A549 (cell line): ENCODE data around the gene RAD51. TPM values are rescaled to one million over a fixed set of nuclear protein-coding genes. Genes with fewer than 3 reads are reported as not detected.

Experiments used
- ATAC-seq, 2 experiments: fragments of 200-7000 bp in 1 of 2; fragments of >200 bp in 1 of 2; cut with Nextera tagmentation in 1 of 2; cut with Tn5 transposase in 1 of 2; 3 replicates each; pipeline versions ENCODE4 v1.8.0 to v1.9.1; 2018 to 2020; ENCODE audit warnings: mild to moderate bottlenecking in 1 of 2, moderate library complexity in 1 of 2
- CTCF ChIA-PET: fragments of 300-600 bp; sonication (Branson Sonifier 250); formaldehyde crosslinking; extraction: SDS; loops from one replicate; lab custom pipeline; 2021; ENCODE audit warnings: antibody characterized with exemption, inconsistent platforms; lab: Yijun Ruan, JAX
- POLR2A ChIA-PET: fragments of 350-600 bp; formaldehyde crosslinking; extraction: SDS; loops from one replicate; lab custom pipeline; 2021; ENCODE audit warnings: antibody characterized with exemption, inconsistent platforms; lab: Yijun Ruan, JAX
- DNase-seq, 2 experiments: peaks; one replicate each; pipeline versions ENCODE4 v3.0.0 to v3.0.0-alpha.2; 2011 to 2016; ENCODE audit warnings: low read depth in 1 of 2, low spot score in 1 of 2
- FAIRE-seq: peaks from 2 replicates; lab custom pipeline; 2011; peaks lifted over from hg19 to GRCh38; lab: Jason Lieb, UNC
- H3K27ac ChIP-seq, 2 experiments: fragments of >200 bp; sonication (Bioruptor Twin); formaldehyde crosslinking; 3 replicates each; pipeline ENCODE4 v1.5.1; 2016 to 2017
- H3K4me1 ChIP-seq: fragments of >200 bp; sonication (Bioruptor Twin); formaldehyde crosslinking; 3 replicates; pipeline ENCODE4 v1.6.1; 2016
- H3K4me2 ChIP-seq: fragments of >200 bp; sonication (Bioruptor Twin); formaldehyde crosslinking; 3 replicates; pipeline ENCODE4 v1.6.1; 2016
- H3K4me3 ChIP-seq: fragments of >200 bp; sonication (Bioruptor Twin); formaldehyde crosslinking; 3 replicates; pipeline ENCODE4 v1.5.1; 2016
- H3K9me3 ChIP-seq: fragments of >200 bp; sonication (Bioruptor Twin); formaldehyde crosslinking; 3 replicates; pipeline ENCODE4 v1.6.1; 2016
- BHLHE40 ChIP-seq: IDR thresholded peaks from 2 replicates; pipeline ENCODE4 v1.6.1; 2012; ENCODE audit warnings: low read depth, low read length, inconsistent platforms
- CHD4 ChIP-seq: fragments of 200-600 bp; sonication (generic); IDR thresholded peaks from 2 replicates; pipeline ENCODE4 v1.6.1; 2016; ENCODE audit warnings: antibody characterized with exemption, mild to moderate bottlenecking, borderline replicate concordance
- ESRRA ChIP-seq: fragments of 150-350 bp; IDR thresholded peaks from 2 replicates; pipeline ENCODE4 v1.6.1; 2014; ENCODE audit warnings: mild to moderate bottlenecking, low read length, borderline replicate concordance
- HDAC2 ChIP-seq: fragments of 200-600 bp; sonication (generic); IDR thresholded peaks from 2 replicates; pipeline ENCODE4 v1.6.1; 2016
- HOXA7 ChIP-seq: fragments of 250-450 bp; sonication (Bioruptor Pico); IDR thresholded peaks from 2 replicates; pipeline ENCODE4 v1.5.0; 2020; ENCODE audit warnings: mild to moderate bottlenecking, moderate library complexity
- JUNB ChIP-seq: fragments of >200 bp; sonication (Bioruptor Twin); formaldehyde crosslinking; IDR thresholded peaks from 2 replicates; pipeline ENCODE4 v1.6.1; 2016
- MAZ ChIP-seq: fragments of 150-350 bp; IDR thresholded peaks from 2 replicates; pipeline ENCODE4 v1.6.1; 2014; ENCODE audit warnings: antibody characterized with exemption, low read depth, low read length, borderline replicate concordance
- NPAS2 ChIP-seq: fragments of 250-450 bp; sonication (Bioruptor Pico); IDR thresholded peaks from 2 replicates; pipeline ENCODE4 v1.8.0; 2022; ENCODE audit warnings: mild to moderate bottlenecking, moderate library complexity, borderline replicate concordance
- RAD21 ChIP-seq, 2 experiments: fragments of >200 bp in 1 of 2; sonication (Bioruptor Twin) in 1 of 2; formaldehyde crosslinking in 1 of 2; IDR thresholded peaks in 1 of 2; conservative IDR thresholded peaks in 1 of 2; 2 replicates in 1 of 2; 3 replicates in 1 of 2; pipeline ENCODE4 v1.6.1; 2012 to 2018; ENCODE audit warnings: inconsistent platforms in 1 of 2
- RCOR1 ChIP-seq: fragments of 150-350 bp; IDR thresholded peaks from 2 replicates; pipeline ENCODE4 v1.6.1; 2014; ENCODE audit warnings: antibody characterized with exemption, low read length, low read depth
- RFX5 ChIP-seq: fragments of 450-650 bp; IDR thresholded peaks from 2 replicates; pipeline ENCODE4 v1.7.1; 2014; ENCODE audit warnings: antibody characterized with exemption, mild to moderate bottlenecking, moderate library complexity
- TFCP2L1 ChIP-seq: fragments of 250-450 bp; sonication (Bioruptor Pico); IDR thresholded peaks from 2 replicates; pipeline ENCODE4 v1.5.0; 2021; ENCODE audit warnings: mild to moderate bottlenecking
- ZNF302 ChIP-seq: fragments of 250-450 bp; sonication (Bioruptor Pico); IDR thresholded peaks from 2 replicates; pipeline ENCODE4 v1.9.0; 2021; ENCODE audit warnings: inconsistent platforms, mild to moderate bottlenecking, moderate library complexity
- WGBS: methylation state at CpG from one replicate; pipeline ENCODE4 v1.1.6; 2017; ENCODE audit errors: missing lambda C conversion rate; 5-methylcytosine and 5-hydroxymethylcytosine counted together
- polyA plus RNA-seq, 4 experiments: library from polyadenylated mRNA; depleted of rRNA in 3 of 4; stranded (reverse); fragments of >200 nt; fragmentation: RNase III in 1 of 4; extraction: RNeasy Plus Mini Kit Qiagen cat#74134 plus additional on column Dnase treatment in 1 of 4; gene quantifications; 2 replicates in 3 of 4; 3 replicates in 1 of 4; pipeline ENCODE4 v1.2.3, GENCODE V29; 2011 to 2017
- TF ChIP-seq, protein P1 (sequence below): IDR thresholded peaks from 2 replicates; pipeline ENCODE4 v1.6.1; 2012; ENCODE audit warnings: low read depth, borderline replicate concordance
- TF ChIP-seq, protein P2 (sequence below): fragments of 250-450 bp; sonication (Bioruptor Pico); IDR thresholded peaks from 2 replicates; pipeline ENCODE4 v1.5.0; 2020; ENCODE audit warnings: low read depth, mild to moderate bottlenecking, moderate library complexity
- TF ChIP-seq, protein P3 (sequence below): IDR thresholded peaks from 2 replicates; pipeline ENCODE4 v1.6.1; 2012
- TF ChIP-seq, protein P4 (sequence below): IDR thresholded peaks from 2 replicates; pipeline ENCODE4 v1.6.1; 2012
- TF ChIP-seq, protein P5 (sequence below): fragments of >200 bp; sonication (Bioruptor Twin); formaldehyde crosslinking; IDR thresholded peaks from 3 replicates; pipeline ENCODE4 v1.6.1; 2016
- TF ChIP-seq, protein P6 (sequence below): fragments of 250-450 bp; sonication (Bioruptor Pico); IDR thresholded peaks from 2 replicates; pipeline ENCODE4 v1.5.0; 2021; ENCODE audit warnings: mild to moderate bottlenecking, moderate library complexity, borderline replicate concordance

The RAD51 gene
- polyA plus RNA-seq, 2 of the 4 experiments (the other 2 are of a cell fraction) = 12.9 to 14.4 TPM

DNA sequence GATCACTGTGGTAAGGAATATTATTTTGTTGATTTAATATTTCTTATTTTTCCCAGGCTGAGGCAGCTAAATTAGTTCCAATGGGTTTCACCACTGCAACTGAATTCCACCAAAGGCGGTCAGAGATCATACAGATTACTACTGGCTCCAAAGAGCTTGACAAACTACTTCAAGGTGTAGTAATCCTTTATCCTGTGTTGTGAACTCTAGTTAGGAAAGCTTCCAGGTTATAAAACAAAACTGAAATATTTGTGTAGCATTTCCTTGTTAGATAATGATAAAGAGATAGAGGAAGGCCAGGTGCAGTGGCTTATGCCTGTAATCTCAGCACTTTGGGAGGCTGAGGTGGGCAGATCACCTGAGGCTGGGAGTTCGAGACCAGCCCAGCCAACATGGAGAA, 11.1 kb downstream of the RAD51 start:
- ChIA-PET POLR2A (no interaction called here), CTCF (interaction anchor here (0.6 kb wide), 1 partner anchor 66 kb away, joined by 4 read pairs; no protein-coding TSS in a partner anchor)
- ATAC-seq = no peak
- H3K27ac ChIP-seq = no peak overlapping the region
- no peak overlapping the region for H3K4me3 ChIP-seq
- no peak for FAIRE-seq
- 91% methylated on average over 2 of the region's 2 CpGs for WGBS
- H3K4me1 ChIP-seq = no peaks in the 10 kb centered on the region
- no peaks in the 10 kb centered on the region for H3K9me3 ChIP-seq
- TF ChIP-seq BHLHE40 (no peak), RCOR1 (no peak)
- no peak overlapping the region for H3K4me2 ChIP-seq
- no peak for DNase-seq

DNA sequence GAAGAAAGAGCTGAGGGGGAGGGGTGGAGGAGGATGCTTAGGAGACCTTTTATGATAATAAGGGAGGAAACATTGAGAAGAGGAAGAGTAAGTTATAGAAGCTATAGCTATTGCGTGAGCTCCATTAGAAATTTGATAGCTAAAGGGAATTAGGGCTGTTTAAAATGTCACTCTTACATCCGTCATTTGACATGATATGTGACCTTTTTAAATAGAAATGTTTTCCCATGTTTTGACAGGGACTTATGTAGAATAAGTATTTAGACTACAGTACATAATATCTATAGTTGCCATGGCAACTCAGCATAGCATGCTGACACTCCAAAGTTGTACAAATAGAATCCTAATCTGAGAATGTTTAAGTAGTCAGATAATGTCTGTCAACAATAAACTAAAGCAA, 19.2 kb downstream of the RAD51 start:
- ATAC-seq = no peak
- ChIA-PET CTCF (interaction anchor here (0.7 to 1.0 kb wide), 2 partner anchors 16 to 180 kb away, joined by 3 read pairs; partner anchors contain the start of gene VPS18), POLR2A (no interaction called here)
- no peaks in the 10 kb centered on the region for H3K9me3 ChIP-seq
- H3K4me2 ChIP-seq = no peak overlapping the region
- WGBS = 87% methylated on average over 2 of the region's 2 CpGs
- H3K4me1 ChIP-seq = no peaks in the 10 kb centered on the region
- no peak overlapping the region for H3K4me3 ChIP-seq
- no peak overlapping the region for H3K27ac ChIP-seq
- TF ChIP-seq ZNF302 = no peak
- TF ChIP-seq ESRRA = no peak
- no peak for TF ChIP-seq RAD21 (conservative IDR thresholded peaks at IDR 0.05 in 1 of 2, IDR thresholded peaks at IDR 0.05 in 1 of 2)
- TF ChIP-seq HDAC2 = no peak
- TF ChIP-seq, protein P1, sequence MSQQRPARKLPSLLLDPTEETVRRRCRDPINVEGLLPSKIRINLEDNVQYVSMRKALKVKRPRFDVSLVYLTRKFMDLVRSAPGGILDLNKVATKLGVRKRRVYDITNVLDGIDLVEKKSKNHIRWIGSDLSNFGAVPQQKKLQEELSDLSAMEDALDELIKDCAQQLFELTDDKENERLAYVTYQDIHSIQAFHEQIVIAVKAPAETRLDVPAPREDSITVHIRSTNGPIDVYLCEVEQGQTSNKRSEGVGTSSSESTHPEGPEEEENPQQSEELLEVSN = no peak
- TF ChIP-seq RFX5 = no peak
- no peak for TF ChIP-seq TFCP2L1 (CRISPR knock-in tag)
- TF ChIP-seq, protein P2, sequence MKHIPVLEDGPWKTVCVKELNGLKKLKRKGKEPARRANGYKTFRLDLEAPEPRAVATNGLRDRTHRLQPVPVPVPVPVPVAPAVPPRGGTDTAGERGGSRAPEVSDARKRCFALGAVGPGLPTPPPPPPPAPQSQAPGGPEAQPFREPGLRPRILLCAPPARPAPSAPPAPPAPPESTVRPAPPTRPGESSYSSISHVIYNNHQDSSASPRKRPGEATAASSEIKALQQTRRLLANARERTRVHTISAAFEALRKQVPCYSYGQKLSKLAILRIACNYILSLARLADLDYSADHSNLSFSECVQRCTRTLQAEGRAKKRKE (CRISPR knock-in tag) = no peak
- TF ChIP-seq MAZ = no peak
- TF ChIP-seq, protein P3, sequence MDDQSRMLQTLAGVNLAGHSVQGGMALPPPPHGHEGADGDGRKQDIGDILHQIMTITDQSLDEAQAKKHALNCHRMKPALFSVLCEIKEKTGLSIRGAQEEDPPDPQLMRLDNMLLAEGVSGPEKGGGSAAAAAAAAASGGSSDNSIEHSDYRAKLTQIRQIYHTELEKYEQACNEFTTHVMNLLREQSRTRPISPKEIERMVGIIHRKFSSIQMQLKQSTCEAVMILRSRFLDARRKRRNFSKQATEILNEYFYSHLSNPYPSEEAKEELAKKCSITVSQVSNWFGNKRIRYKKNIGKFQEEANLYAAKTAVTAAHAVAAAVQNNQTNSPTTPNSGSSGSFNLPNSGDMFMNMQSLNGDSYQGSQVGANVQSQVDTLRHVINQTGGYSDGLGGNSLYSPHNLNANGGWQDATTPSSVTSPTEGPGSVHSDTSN = no peak
- TF ChIP-seq CHD4 = no peak
- TF ChIP-seq, protein P4, sequence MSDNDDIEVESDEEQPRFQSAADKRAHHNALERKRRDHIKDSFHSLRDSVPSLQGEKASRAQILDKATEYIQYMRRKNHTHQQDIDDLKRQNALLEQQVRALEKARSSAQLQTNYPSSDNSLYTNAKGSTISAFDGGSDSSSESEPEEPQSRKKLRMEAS = no peak
- no peak for TF ChIP-seq HOXA7 (CRISPR knock-in tag)
- TF ChIP-seq JUNB = no peak
- TF ChIP-seq, protein P5, sequence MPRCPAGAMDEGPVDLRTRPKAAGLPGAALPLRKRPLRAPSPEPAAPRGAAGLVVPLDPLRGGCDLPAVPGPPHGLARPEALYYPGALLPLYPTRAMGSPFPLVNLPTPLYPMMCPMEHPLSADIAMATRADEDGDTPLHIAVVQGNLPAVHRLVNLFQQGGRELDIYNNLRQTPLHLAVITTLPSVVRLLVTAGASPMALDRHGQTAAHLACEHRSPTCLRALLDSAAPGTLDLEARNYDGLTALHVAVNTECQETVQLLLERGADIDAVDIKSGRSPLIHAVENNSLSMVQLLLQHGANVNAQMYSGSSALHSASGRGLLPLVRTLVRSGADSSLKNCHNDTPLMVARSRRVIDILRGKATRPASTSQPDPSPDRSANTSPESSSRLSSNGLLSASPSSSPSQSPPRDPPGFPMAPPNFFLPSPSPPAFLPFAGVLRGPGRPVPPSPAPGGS = no peak
- TF ChIP-seq, protein P6, sequence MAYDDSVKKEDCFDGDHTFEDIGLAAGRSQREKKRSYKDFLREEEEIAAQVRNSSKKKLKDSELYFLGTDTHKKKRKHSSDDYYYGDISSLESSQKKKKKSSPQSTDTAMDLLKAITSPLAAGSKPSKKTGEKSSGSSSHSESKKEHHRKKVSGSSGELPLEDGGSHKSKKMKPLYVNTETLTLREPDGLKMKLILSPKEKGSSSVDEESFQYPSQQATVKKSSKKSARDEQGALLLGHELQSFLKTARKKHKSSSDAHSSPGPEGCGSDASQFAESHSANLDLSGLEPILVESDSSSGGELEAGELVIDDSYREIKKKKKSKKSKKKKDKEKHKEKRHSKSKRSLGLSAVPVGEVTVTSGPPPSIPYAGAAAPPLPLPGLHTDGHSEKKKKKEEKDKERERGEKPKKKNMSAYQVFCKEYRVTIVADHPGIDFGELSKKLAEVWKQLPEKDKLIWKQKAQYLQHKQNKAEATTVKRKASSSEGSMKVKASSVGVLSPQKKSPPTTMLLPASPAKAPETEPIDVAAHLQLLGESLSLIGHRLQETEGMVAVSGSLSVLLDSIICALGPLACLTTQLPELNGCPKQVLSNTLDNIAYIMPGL (CRISPR knock-in tag) = no peak
- TF ChIP-seq NPAS2 (CRISPR knock-in tag) = no peak
- no peak for FAIRE-seq
- DNase-seq = no peak
